GM18511 (cell line): ENCODE data around the gene CLIC1.
A peak's percentile ranks its signal among the peaks of the same experiment; 100 is the strongest.

Source experiments
- ATAC-seq: cut with Tn5 transposase; IDR thresholded peaks from one replicate; pipeline ENCODE4 v1.9.1; 2021; ENCODE audit warnings: mild to moderate bottlenecking, moderate library complexity; ENCODE audit not compliant: unreplicated experiment

Gene CLIC1

DNA sequence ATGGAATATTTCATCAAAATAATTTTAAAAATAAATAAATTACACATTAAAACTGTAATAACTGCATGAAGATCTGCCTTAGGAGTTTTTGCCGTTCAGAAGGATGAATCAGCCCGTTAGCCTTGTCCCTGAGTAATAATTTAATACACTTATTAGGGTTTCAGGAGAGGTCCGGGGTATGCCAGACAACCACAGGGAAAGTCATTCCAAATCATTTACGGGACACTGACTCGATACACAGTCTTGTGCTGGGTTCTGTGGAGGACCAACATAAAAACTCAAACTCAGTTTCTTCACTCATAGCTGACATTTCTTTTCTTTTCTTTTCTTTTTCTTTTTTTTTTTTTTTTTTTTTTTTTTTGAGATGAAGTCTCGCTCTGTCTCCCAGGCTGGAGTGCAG lies 30.4 kb downstream of the CLIC1 start:
- ATAC-seq, result no peak

DNA sequence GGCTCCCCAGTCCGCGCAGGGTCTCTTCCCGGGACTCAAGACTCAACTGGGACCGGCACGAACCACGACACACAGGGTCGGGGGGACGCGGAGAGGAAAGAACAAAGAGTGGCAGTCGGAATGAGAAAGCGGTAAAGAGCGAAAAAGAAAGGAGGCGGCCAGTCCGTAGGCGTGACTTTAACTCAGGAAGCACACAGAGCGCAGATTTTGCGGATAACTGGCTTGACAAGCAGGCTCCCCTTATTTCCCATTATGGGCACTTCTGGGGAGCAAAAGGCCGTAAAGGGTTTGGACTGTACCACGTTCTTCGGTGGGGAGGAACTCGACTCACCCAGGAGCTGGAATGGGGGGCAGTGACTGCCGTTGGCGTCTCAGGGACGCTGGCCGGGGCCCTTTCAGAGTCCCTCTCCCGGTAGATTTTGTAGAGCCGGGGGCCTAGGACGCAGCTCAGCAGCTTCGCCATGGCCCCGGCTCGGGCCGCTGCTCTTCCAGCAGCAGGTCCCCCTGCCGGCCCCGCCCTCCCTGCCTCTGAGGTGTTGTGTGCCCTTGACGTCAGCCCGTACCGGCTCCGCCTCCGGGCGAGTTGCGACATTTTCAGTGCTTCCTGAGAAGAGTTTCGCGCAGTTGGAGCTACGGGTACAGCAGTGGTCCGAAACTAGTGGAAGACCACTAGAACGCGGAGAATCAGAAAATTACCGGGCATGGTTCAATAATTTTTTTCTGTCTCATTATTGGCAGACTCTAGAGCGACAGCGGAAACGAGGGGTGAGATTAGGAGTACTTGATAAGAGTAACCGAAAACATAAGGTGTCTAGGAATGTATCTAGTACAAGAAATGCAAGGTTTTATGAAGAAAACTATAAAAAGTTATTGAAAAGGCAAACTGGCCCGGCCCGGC lies 33.3 kb downstream of the CLIC1 start, which contains the start of gene ABHD16A:
ABHD16A (minus strand) TSS at position 506 of the 898 bp plus-strand sequence; CDS start at position 463, 43 bp downstream.
- peak; percentile 89 for ATAC-seq

DNA sequence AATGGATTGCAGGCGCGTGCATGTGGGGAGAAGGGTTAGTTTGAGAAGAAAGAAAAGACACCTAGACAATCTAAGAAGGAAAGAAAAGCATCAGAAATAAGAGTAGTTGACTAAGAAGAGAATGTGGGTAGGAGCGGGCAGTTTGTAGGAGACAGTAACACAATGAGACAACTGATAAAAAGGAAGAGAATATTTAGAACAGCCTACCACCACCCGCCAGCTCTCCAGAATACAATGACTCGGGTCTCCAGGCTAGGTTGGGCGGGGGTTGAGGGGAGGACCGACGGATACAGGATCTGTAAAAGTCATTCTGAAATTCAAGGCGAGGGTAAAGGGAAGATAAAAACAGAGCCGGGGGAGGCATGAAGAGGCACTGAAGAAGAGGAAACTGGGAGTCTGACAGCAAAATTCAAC lies 33.9 kb downstream of the CLIC1 start:
- ATAC-seq, result no peak

DNA sequence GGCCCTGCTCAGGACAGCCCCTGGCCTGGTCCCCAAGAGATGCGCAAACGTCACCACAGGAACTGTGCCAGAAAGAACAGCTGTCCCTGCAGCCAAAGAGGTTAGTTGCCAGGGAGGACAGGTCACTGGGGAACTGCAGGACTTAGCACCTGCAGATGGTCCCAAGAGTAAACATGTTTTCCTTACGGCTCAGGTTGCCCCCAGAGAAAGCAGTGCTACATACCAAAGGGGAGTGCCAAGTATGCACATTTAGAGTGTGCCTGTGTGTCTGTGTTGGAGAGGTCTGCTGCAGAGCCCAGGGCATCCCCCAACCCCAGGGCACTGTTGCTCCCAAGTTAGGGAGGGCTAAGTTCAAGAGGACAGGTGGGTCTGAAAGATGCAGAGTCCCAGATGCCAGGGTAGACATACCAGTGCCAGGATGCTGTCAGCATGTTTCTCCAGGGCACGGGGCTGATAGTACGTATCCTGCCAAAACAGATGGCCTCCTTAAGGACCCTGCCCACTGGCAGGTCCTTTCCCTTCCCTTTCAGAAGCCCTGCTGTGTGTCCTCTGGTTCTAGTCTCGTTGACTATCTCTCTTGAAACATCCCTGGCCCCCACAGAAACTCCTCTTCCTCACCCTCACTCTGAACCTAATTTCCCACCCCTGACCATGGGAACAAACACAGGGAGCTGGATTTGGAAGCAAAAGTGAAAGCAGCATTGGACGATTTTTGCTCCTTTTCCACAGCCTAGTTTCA lies 34.5 kb downstream of the CLIC1 start:
- no peak for ATAC-seq

- ATAC-seq, result no peak
Observed at GRCh38 chr6:31700740-31701401, 35.5 kb downstream of the CLIC1 start.

DNA sequence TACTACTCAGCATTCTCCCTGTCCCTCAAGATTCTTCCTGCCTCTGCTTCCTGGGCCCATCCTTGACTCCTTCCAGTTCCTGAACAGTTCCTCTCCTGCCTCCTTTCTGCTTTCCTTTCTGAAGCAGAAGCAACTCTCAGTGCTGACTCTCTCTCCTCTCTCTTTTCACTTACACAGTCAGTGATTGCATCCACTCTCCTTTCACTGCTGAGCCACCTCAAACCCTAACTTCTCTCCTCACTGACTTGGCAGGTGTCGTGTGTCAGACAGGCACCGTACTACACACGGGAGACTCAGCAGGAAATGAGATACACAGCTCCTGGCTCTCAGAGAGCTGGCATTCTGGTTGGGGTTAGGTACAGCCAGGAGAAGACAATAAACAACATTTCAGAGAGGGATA lies 38.8 kb downstream of the CLIC1 start:
- no peak for ATAC-seq

- ATAC-seq, result no peak
Observed at GRCh38 chr6:31693535-31693934, 42.8 kb downstream of the CLIC1 start.

DNA sequence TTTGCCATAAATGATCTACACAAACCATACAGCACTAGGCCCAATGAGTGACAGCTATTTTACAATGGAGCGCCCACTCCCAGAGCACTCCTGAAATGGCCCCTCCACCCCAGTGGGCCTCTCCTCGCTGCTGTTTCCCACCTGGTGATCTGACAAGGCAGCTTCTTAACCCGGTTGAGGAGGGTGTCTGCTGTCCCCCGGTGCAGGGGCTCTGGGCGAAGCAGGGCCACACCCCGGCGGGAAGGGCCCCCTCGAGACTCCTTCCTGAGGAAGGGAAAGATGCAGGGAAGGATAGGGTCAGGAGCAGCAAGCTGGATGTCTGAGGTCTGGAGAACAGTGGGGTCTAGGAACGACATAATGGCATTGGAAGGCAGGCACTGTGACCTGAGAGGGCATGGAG lies 43.4 kb downstream of the CLIC1 start:
- ATAC-seq, result no peak

GRCh38 chr6:31692353-31692752 lies 44.0 kb downstream of the CLIC1 start:
- ATAC-seq, result no peak

- ATAC-seq, result no peak
Observed at GRCh38 chr6:31691564-31692108, 44.7 kb downstream of the CLIC1 start.

GRCh38 chr6:31691078-31691463 lies 45.3 kb downstream of the CLIC1 start:
- ATAC-seq, result no peak

GRCh38 chr6:31690231-31691077 lies 45.9 kb downstream of the CLIC1 start:
- no peak for ATAC-seq

DNA sequence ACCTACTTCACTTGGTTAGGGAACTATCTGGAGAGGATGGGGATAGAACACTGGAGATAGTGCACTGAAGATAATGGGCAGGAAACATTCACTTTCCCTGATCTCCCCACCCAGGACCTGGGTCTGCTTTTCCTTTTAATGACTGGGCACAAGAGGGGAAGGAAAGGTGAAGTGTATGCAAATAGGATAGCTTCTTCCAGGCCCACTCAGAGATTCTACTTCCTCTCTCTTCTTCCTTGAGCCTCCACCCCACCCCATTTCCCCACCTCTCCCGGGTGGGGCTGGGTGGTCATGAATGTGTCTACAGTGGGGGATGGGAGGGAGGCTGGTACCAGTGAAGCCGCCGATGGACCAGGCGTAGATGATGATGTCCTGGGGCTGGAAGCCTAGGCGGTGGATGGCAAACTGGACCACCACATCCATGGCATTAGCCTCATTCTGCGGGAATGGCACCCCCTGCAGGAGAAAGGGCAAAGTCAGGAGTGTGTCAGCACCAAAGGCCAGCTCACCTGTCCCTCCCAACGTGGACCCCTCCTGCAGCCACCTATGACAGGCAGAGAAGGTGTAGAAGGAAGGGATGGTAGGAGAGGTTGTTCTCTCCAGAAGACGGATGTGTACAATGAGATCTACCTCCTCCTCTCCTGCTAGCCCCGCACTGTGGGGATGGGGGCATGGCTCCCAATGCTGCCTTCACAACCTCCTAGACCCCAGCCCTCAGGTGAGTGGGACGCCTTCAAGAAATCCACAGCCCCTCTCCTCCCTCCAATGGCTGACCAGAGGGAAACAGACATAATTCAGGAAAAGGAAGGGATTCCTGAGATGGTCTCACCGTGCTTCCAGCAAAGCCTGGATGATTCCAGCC lies 46.9 kb downstream of the CLIC1 start:
- ATAC-seq, result no peak

DNA sequence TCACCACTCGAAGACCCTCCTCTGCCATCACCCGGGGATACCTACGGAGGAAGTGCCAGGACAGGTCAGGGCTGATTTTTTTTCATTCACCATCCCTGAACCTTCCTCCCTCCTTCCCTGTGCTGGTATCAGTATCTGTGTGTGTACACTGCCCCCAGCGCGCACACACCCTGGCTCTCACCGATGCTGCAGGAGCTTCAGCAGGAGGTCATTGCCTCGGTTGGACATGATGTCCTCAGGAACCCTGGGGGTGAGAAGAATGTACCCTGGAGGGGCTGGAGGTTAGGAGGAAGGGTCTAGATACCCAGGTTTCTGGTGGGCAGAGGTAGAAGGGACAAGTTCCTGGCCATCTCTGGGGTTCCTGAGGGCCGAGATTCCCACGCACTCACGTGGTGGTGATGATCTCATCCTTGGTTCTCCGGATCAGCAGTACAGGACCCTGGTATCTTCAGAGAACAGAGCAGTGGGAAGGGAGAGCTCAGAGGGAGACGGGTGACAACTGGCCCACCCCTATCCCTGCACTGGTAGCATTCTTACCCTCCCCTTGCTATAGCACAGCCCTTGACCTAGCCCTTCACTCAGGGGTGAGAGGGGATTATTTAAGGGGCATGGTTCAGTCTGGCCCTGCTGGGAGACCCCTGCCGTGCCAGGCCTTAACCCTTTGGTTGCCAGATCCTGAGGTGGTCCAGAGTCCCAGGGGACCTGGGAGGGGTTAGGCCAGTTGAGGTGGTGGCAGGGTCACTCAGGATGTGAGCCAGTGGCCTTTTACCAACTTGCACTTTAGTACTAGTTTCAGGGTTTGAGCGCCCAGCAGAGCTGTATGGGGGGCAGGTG lies 48.3 kb downstream of the CLIC1 start:
- ATAC-seq, result no peak

DNA sequence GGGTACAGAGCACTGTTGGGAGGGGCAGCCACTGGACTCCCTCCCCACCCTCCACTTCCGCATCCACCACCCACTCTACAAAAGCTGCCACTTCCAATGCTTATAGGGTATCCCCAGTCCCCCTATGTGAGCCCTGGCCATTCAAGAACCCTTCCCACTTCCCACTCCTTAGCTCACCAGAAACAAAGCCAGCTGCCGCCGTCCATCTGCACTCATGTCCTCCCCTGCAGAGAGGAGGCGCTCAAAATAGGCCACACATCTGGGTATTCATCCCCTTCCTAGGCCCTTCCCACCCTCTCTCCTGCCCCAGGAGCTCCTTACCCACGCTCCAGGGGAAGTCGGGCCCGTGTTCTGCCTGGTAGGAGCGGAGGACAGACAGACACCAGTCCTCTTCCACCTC lies 49.0 kb downstream of the CLIC1 start:
- ATAC-seq, result no peak

DNA sequence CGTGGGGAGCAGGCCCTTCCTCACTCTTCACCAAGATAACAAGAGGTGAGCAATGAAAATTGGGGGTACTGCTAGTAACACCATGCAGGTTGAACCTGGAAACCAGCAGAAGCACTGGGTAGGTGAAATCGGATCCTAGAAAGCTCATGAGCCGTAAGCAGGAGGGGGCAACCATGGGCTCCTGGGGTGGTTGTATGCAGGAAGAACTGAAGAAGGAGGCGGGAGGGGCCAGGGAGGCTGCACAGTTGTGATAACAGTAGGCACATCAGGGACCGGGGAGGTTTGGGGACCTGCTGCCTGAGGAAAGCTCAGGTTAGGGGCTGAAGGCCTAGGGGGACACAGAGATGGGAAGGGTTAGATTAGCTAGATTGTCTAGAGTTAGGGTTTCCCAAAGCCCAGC lies 49.8 kb downstream of the CLIC1 start:
- no peak for ATAC-seq

- ATAC-seq, result no peak
Observed at GRCh38 chr6:31683591-31683990, 52.7 kb downstream of the CLIC1 start.

- no peak for ATAC-seq
Observed at GRCh38 chr6:31681135-31681671, 55.1 kb downstream of the CLIC1 start.
